ENCODE measurements around the gene SLCO2B1. TPM values are rescaled to one million over a fixed set of nuclear protein-coding genes. Genes with fewer than 3 reads are reported as not detected.

The SLCO2B1 gene
- total RNA-seq, 6 donors from 2014 or later, result 86.2 to 366 (median 193) TPM

GRCh38 chr11:75152651-75153427 lies 1.9 kb downstream of the SLCO2B1 start:
- no peaks in the 10 kb centered on the region for H3K27me3 ChIP-seq
- 54 to 60% methylated on average over 5 of the region's 5 CpGs for WGBS, 2 donors
- H3K4me3 ChIP-seq, result peak overlapping the region in 3 of 4 donors; percentile 34 to 47 (median 43)
- H3K4me1 ChIP-seq, result peaks cover 11 to 40% (median 22%) of the 10 kb centered on the region in 4 donors
- H3K9me3 ChIP-seq, result no peaks in the 10 kb centered on the region
- no peaks in the 10 kb centered on the region for H3K36me3 ChIP-seq
- ATAC-seq (ENCODE audit: low FRiP score in 2 of 2), result no peak
- TF ChIP-seq EP300 (IDR thresholded peaks at IDR 0.05) (no peak), POLR2A (IDR thresholded peaks at IDR 0.05) (peak in 1 of 4 donors; percentile 12), POLR2AphosphoS5 (IDR thresholded peaks at IDR 0.05) (no peak)
- DNase-seq, result no peak
- H3K27ac ChIP-seq, result peak overlapping the region; percentile 22 to 79 (median 74)

- no peak for TF ChIP-seq EP300 (IDR thresholded peaks at IDR 0.05)
- TF ChIP-seq POLR2A (IDR thresholded peaks at IDR 0.05), result no peak
- TF ChIP-seq CTCF (IDR thresholded peaks at IDR 0.05), result no peak
- TF ChIP-seq POLR2AphosphoS5 (IDR thresholded peaks at IDR 0.05), result no peak
- peak overlapping the region in 2 of 4 donors; percentile 43 to 47 for H3K4me3 ChIP-seq
These were observed 4.0 kb downstream of the SLCO2B1 start for GRCh38 chr11:75154646-75155569.

GRCh38 chr11:75155570-75156422 lies 4.9 kb downstream of the SLCO2B1 start:
- Histone ChIP-seq H3K27ac (peak overlapping the region in 3 of 4 donors; percentile 47 to 71 (median 60)), H3K9me3 (no peaks in the 10 kb centered on the region), H3K36me3 (no peaks in the 10 kb centered on the region), H3K27me3 (no peaks in the 10 kb centered on the region), H3K4me3 (peak overlapping the region in 1 of 4 donors; percentile 47), H3K4me1 (peaks cover 15 to 51% (median 28%) of the 10 kb centered on the region in 4 donors)
- ATAC-seq (ENCODE audit: low FRiP score in 2 of 2) (no peak), DNase-seq (no peak)
- TF ChIP-seq POLR2AphosphoS5 (IDR thresholded peaks at IDR 0.05) (no peak), CTCF (IDR thresholded peaks at IDR 0.05) (no peak), EP300 (IDR thresholded peaks at IDR 0.05) (no peak), POLR2A (IDR thresholded peaks at IDR 0.05) (no peak)
- WGBS, 2 donors, result 75 to 85% methylated on average over 13 of the region's 13 CpGs

More at GRCh38 chr11:75154646-75155569, 4.0 kb downstream of the SLCO2B1 start:
- Histone ChIP-seq H3K36me3 (no peaks in the 10 kb centered on the region), H3K4me1 (peaks cover 16 to 50% (median 27%) of the 10 kb centered on the region in 4 donors), H3K27me3 (no peaks in the 10 kb centered on the region), H3K9me3 (no peaks in the 10 kb centered on the region), H3K27ac (peak overlapping the region; percentile 14 to 71 (median 54))
- ATAC-seq (ENCODE audit: low FRiP score in 2 of 2) (no peak), DNase-seq (no peak)
- 63 to 68% methylated on average over 9 of the region's 9 CpGs for WGBS, 2 donors

GRCh38 chr11:75158241-75158640 lies 7.3 kb downstream of the SLCO2B1 start:
- no peaks in the 10 kb centered on the region for H3K9me3 ChIP-seq
- no peak overlapping the region for H3K4me3 ChIP-seq
- DNase-seq (no peak), ATAC-seq (ENCODE audit: low FRiP score in 2 of 2) (no peak)
- peaks cover 21 to 60% (median 40%) of the 10 kb centered on the region in 4 donors for H3K4me1 ChIP-seq
- TF ChIP-seq EP300 (IDR thresholded peaks at IDR 0.05) (no peak), CTCF (IDR thresholded peaks at IDR 0.05) (no peak), POLR2AphosphoS5 (IDR thresholded peaks at IDR 0.05) (no peak), POLR2A (IDR thresholded peaks at IDR 0.05) (no peak)
- H3K36me3 ChIP-seq, result no peaks in the 10 kb centered on the region
- peak overlapping the region in 3 of 4 donors; percentile 60 to 91 (median 80) for H3K27ac ChIP-seq
- H3K27me3 ChIP-seq, result no peaks in the 10 kb centered on the region

Data from upper lobe of left lung (tissue), 6 donors.